IMR-90 (cell line): ENCODE measurements around the gene PCK2. TPM values are rescaled to one million over a fixed set of nuclear protein-coding genes. Genes with fewer than 3 reads are reported as not detected.

ENCODE experiments used
- ATAC-seq: fragments of 200-7000 bp; cut with Tn5 transposase; 2 replicates; pipeline ENCODE4 v1.9.1; 2020; ENCODE audit warnings: low read depth, mild to moderate bottlenecking, moderate library complexity
- BruUV-seq: library from RNA; stranded (reverse); fragments of 400-500 nt; replicated peaks from 2 replicates; lab custom pipeline; 2021; lab: Mats Ljungman, UMichigan
- CTCF ChIA-PET: fragments of 300-600 bp; formaldehyde crosslinking; extraction: SDS; loops from one replicate; lab custom pipeline; 2021; ENCODE audit warnings: antibody characterized with exemption; lab: Yijun Ruan, JAX
- POLR2A ChIA-PET: fragments of 300-600 bp; sonication (Branson Sonifier 250); formaldehyde crosslinking; loops from one replicate; lab custom pipeline; 2022; ENCODE audit warnings: antibody characterized with exemption; ENCODE audit not compliant: unreplicated experiment; lab: Charles Lee
- DNase-seq: peaks from one replicate; pipeline ENCODE4 v3.0.0; 2013
- H2AFZ ChIP-seq: replicated peaks from 2 replicates; pipeline ENCODE3; 2013; ENCODE audit warnings: low read length, mild to moderate bottlenecking; ENCODE audit not compliant: poor library complexity
- H2AK5ac ChIP-seq: 2 replicates; pipeline ENCODE4 v1.6.1; 2013; ENCODE audit warnings: low read depth, low read length, inconsistent platforms
- H2AK9ac ChIP-seq: replicated peaks from 2 replicates; pipeline ENCODE3; 2013; ENCODE audit warnings: mild to moderate bottlenecking, low read depth, low read length, moderate library complexity; ENCODE audit not compliant: poor library complexity
- H2BK120ac ChIP-seq: 2 replicates; pipeline ENCODE4 v1.6.1; 2013; ENCODE audit warnings: low read depth, low read length, inconsistent platforms
- H2BK15ac ChIP-seq: 3 replicates; pipeline ENCODE4 v1.6.1; 2013; ENCODE audit warnings: low read depth, low read length, inconsistent platforms
- H2BK20ac ChIP-seq: 2 replicates; pipeline ENCODE4 v1.6.1; 2013; ENCODE audit warnings: low read depth, mild to moderate bottlenecking, inconsistent platforms, low read length, moderate library complexity
- H2BK5ac ChIP-seq: 2 replicates; pipeline ENCODE4 v1.6.1; 2013; ENCODE audit warnings: mild to moderate bottlenecking, low read depth, low read length, inconsistent platforms; ENCODE audit not compliant: poor library complexity, severe bottlenecking
- H3K14ac ChIP-seq: replicated peaks from 2 replicates; pipeline ENCODE4 v1.6.1; 2013; ENCODE audit warnings: low read depth, low read length, inconsistent platforms
- H3K18ac ChIP-seq: 2 replicates; pipeline ENCODE4 v1.6.1; 2013; ENCODE audit warnings: low read depth, low read length, control low read depth
- H3K23ac ChIP-seq: 2 replicates; pipeline ENCODE4 v1.6.1; 2013; ENCODE audit warnings: low read depth, low read length, inconsistent platforms
- H3K27ac ChIP-seq: 2 replicates; pipeline ENCODE4 v1.5.1; 2013; ENCODE audit warnings: mild to moderate bottlenecking, control low read depth, low read length; ENCODE audit not compliant: insufficient read depth
- H3K27me3 ChIP-seq: 2 replicates; pipeline ENCODE4 v1.6.1; 2013; ENCODE audit warnings: low read length; ENCODE audit not compliant: control insufficient read depth, insufficient read depth
- H3K36me3 ChIP-seq: 2 replicates; pipeline ENCODE4 v1.6.1; 2013; ENCODE audit warnings: low read length, mixed read lengths; ENCODE audit not compliant: control insufficient read depth, insufficient read depth
- H3K4ac ChIP-seq: 2 replicates; pipeline ENCODE4 v1.6.1; 2013; ENCODE audit warnings: low read depth, low read length, inconsistent platforms
- H3K4me1 ChIP-seq: 2 replicates; pipeline ENCODE4 v1.6.1; 2013; ENCODE audit warnings: low read length, mixed read lengths; ENCODE audit not compliant: control insufficient read depth, insufficient read depth
- H3K4me2 ChIP-seq: 2 replicates; pipeline ENCODE4 v1.6.1; 2013; ENCODE audit warnings: low read depth, mild to moderate bottlenecking, control low read depth, low read length, moderate library complexity
- H3K4me3 ChIP-seq: 2 replicates; pipeline ENCODE4 v1.5.1; 2013; ENCODE audit warnings: low read depth, mild to moderate bottlenecking, control low read depth, low read length, moderate library complexity; ENCODE audit not compliant: insufficient read depth
- H3K56ac ChIP-seq: 2 replicates; pipeline ENCODE4 v1.6.1; 2013; ENCODE audit warnings: low read length, inconsistent platforms; ENCODE audit not compliant: insufficient read depth; ENCODE audit errors: extremely low read depth
- H3K79me1 ChIP-seq, 2 experiments: 2 replicates each; pipeline ENCODE4 v1.6.1; 2013; ENCODE audit warnings: low read length in 2 of 2, inconsistent platforms in 1 of 2, low read depth in 1 of 2
- H3K9ac ChIP-seq: 2 replicates; pipeline ENCODE4 v1.6.1; 2013; ENCODE audit warnings: low read depth, low read length, control low read depth
- H3K9me1 ChIP-seq: 2 replicates; pipeline ENCODE4 v1.6.1; 2013; ENCODE audit warnings: low read length, inconsistent platforms; ENCODE audit not compliant: insufficient read depth
- H3K9me3 ChIP-seq: 2 replicates; pipeline ENCODE4 v1.6.1; 2013; ENCODE audit warnings: low read length; ENCODE audit not compliant: control insufficient read depth, insufficient read depth
- H4K20me1 ChIP-seq: 2 replicates; pipeline ENCODE4 v1.6.1; 2013; ENCODE audit warnings: low read length, inconsistent platforms; ENCODE audit not compliant: insufficient read depth
- H4K5ac ChIP-seq: 2 replicates; pipeline ENCODE4 v1.6.1; 2013; ENCODE audit warnings: mild to moderate bottlenecking, low read depth, low read length, control low read depth
- H4K8ac ChIP-seq, 2 experiments: 2 replicates each; pipeline ENCODE4 v1.6.1; 2013; ENCODE audit warnings: low read depth in 2 of 2, low read length in 2 of 2, control low read depth in 1 of 2, inconsistent platforms in 1 of 2
- H4K91ac ChIP-seq: 2 replicates; pipeline ENCODE4 v1.6.1; 2013; ENCODE audit warnings: low read depth, low read length, inconsistent platforms; ENCODE audit not compliant: insufficient read depth
- BHLHE40 ChIP-seq: fragments of 150-350 bp; IDR thresholded peaks from 2 replicates; pipeline ENCODE4 v1.6.1; 2016; ENCODE audit warnings: mild to moderate bottlenecking, low read depth, low read length
- CEBPB ChIP-seq: IDR thresholded peaks from 2 replicates; pipeline ENCODE4 v1.6.1; 2012; ENCODE audit warnings: low read depth, low read length, improper control_type of control experiment
- CHD1 ChIP-seq: IDR thresholded peaks from 2 replicates; pipeline ENCODE4 v1.6.1; 2012; ENCODE audit warnings: low read depth, low read length, improper control_type of control experiment
- CTCF ChIP-seq: conservative IDR thresholded peaks from 2 replicates; pipeline ENCODE4 v1.5.1; 2012; ENCODE audit warnings: mild to moderate bottlenecking, low read depth, low read length, improper control_type of control experiment
- FOS ChIP-seq: fragments of 150-350 bp; IDR thresholded peaks from 2 replicates; pipeline ENCODE4 v1.6.1; 2016; ENCODE audit warnings: low read depth, low read length
- MAFK ChIP-seq: IDR thresholded peaks from 2 replicates; pipeline ENCODE4 v1.6.1; 2012; ENCODE audit warnings: low read depth, low read length, improper control_type of control experiment
- MXI1 ChIP-seq: IDR thresholded peaks from 2 replicates; pipeline ENCODE4 v1.6.1; 2012; ENCODE audit warnings: low read depth, mild to moderate bottlenecking, low read length, moderate library complexity, borderline replicate concordance
- NFE2L2 ChIP-seq: fragments of 150-350 bp; IDR thresholded peaks from 2 replicates; pipeline ENCODE4 v1.6.1; 2016; ENCODE audit warnings: low read depth, mild to moderate bottlenecking, low read length
- POLR2A ChIP-seq: IDR thresholded peaks from 2 replicates; pipeline ENCODE4 v1.6.1; 2012; ENCODE audit warnings: mild to moderate bottlenecking, low read depth, low read length
- RCOR1 ChIP-seq: IDR thresholded peaks from 2 replicates; pipeline ENCODE4 v1.6.1; 2012; ENCODE audit warnings: mild to moderate bottlenecking, low read length, improper control_type of control experiment; ENCODE audit not compliant: insufficient replicate concordance
- USF2 ChIP-seq: fragments of 150-350 bp; IDR thresholded peaks from 2 replicates; pipeline ENCODE4 v1.6.1; 2017; ENCODE audit warnings: mild to moderate bottlenecking, antibody characterized with exemption, low read length, low read depth
- WGBS, 2 experiments: methylation state at CpG; one replicate each; pipeline versions ENCODE4 v1.1.5 to v1.1.7; 2013; ENCODE audit warnings: missing lambda C conversion rate in 2 of 2; ENCODE audit not compliant: insufficient read length in 1 of 2; ENCODE audit errors: extremely low coverage in 2 of 2; 5-methylcytosine and 5-hydroxymethylcytosine counted together
- dilution Hi-C: fragments of 300-500 bp; cut with HindIII; formaldehyde crosslinking; loops from one replicate; pipeline ENCODE4 v1.14.3; 2018; ENCODE audit warnings: low sequenced_read_pairs; ENCODE audit not compliant: unreplicated experiment
- in situ Hi-C: fragments of 300-500 bp; cut with MboI; formaldehyde crosslinking; loops from 3 replicates; pipeline ENCODE4 v1.14.3; 2019; ENCODE audit warnings: low sequenced_read_pairs, inconsistent platforms, mixed read lengths
- intact Hi-C: fragments of 100-400 bp; cut with micrococcal nuclease; formaldehyde crosslinking; loops from 2 replicates; pipeline ENCODE4 v1.10.0; 2022
- polyA plus RNA-seq, 3 experiments: library from polyadenylated mRNA; depleted of rRNA; stranded (reverse); fragments of >200 nt; gene quantifications; 2 replicates each; pipeline ENCODE4 v1.2.3, GENCODE V29; 2012; ENCODE audit warnings: low replicate concordance in 1 of 3
- total RNA-seq: library from RNA; depleted of rRNA; stranded (reverse); fragments of >200 nt; gene quantifications from 2 replicates; pipeline ENCODE4 v1.2.3, GENCODE V29; 2012

The PCK2 gene
- total and polyA plus RNA-seq, 2 of the 4 experiments (the other 2 are of a cell fraction): 13.4 to 29.4 TPM

GRCh38 chr14:24092505-24093206 is 1.5 kb upstream of the PCK2 start (continued):
- TF ChIP-seq MXI1: no peak
- no peak for TF ChIP-seq NFE2L2

GRCh38 chr14:24093207-24093900 is 757 bp upstream of the PCK2 start:
- peak overlapping the region; percentile 72; the same call in 1 of the 2 replicates for H3K4me3 ChIP-seq
- in situ Hi-C loops: loop anchor here (5.0 to 10.0 kb wide), 2 partner anchors 36 to 119 kb away; no protein-coding TSS in a partner anchor
- peak overlapping the region; percentile 50 for H3K9ac ChIP-seq

More at GRCh38 chr14:24093207-24093900, 757 bp upstream of the PCK2 start:
- peak overlapping the region; percentile 96 for H4K91ac ChIP-seq
- peak overlapping the region; percentile 68 for H3K23ac ChIP-seq
- peak overlapping the region; percentile 70 for H2BK120ac ChIP-seq
- CTCF ChIA-PET: interaction anchor here (0.7 to 3.5 kb wide), 4 partner anchors 12 to 36 kb away, joined by 3 to 30 read pairs (median 12); no protein-coding TSS in a partner anchor
- TF ChIP-seq BHLHE40: no peak
- no peak for TF ChIP-seq CHD1
- TF ChIP-seq CTCF: no peak
- no peak for TF ChIP-seq POLR2A
- no peak for TF ChIP-seq CEBPB
- no peak for TF ChIP-seq MAFK
- no peak for TF ChIP-seq FOS
- TF ChIP-seq RCOR1: no peak
- no peak for TF ChIP-seq USF2
- peaks cover 4% of the 10 kb centered on the region; the same call in 1 of the 2 replicates for H3K36me3 ChIP-seq
- H3K4ac ChIP-seq: peak overlapping the region; percentile 90
- H2BK15ac ChIP-seq: peak overlapping the region; percentile 81
- POLR2A ChIA-PET: interaction anchor here (0.6 kb wide), 1 partner anchor 228 kb away, joined by 7 read pairs; no protein-coding TSS in a partner anchor
- H3K4me2 ChIP-seq: peak overlapping the region; percentile 49
- H3K9me3 ChIP-seq: no peaks in the 10 kb centered on the region
- intact Hi-C loops: no loop called here
- H3K27me3 ChIP-seq: no peaks in the 10 kb centered on the region
- H3K27ac ChIP-seq: peak overlapping the region; percentile 80
- H3K14ac ChIP-seq: peak overlapping the region; percentile 65
- H4K5ac ChIP-seq: peak overlapping the region; percentile 47
- H2AK9ac ChIP-seq: peak overlapping the region; percentile 78
- no peak for ATAC-seq
- dilution Hi-C loops: no loop called here
- H3K79me1 ChIP-seq: peaks cover 16 to 32% of the 10 kb centered on the region in 2 experiments
- H4K20me1 ChIP-seq: peaks cover 12% of the 10 kb centered on the region; the same call in 1 of the 2 replicates
- peaks cover 8% of the 10 kb centered on the region for H3K4me1 ChIP-seq
- H3K9me1 ChIP-seq: peaks cover 13% of the 10 kb centered on the region
- H2AFZ ChIP-seq: peak overlapping the region; percentile 98
- H3K56ac ChIP-seq: peak overlapping the region; percentile 66; the same call in 1 of the 2 replicates
- peak overlapping the region; percentile 18; the same call in 1 of the 2 replicates for H3K18ac ChIP-seq
- H2BK5ac ChIP-seq: no peak overlapping the region
- WGBS, 2 experiments: 100% methylated on average over 7 of the region's 19 CpGs; no CpG with 5 or more reads in 1 of the 2 experiments
- peak overlapping the region; percentile 94 to 95 for H4K8ac ChIP-seq
- BruUV-seq: no TSS peak
- no peak for DNase-seq
- peak overlapping the region; percentile 97 for H2AK5ac ChIP-seq
- H2BK20ac ChIP-seq: peak overlapping the region; percentile 85
